ENCODE results near the gene KRTAP10-2. TPM values are rescaled to one million over a fixed set of nuclear protein-coding genes. Genes with fewer than 3 reads are reported as not detected.
"Not testable (repeated sequence)": the region's sequence is repeated elsewhere in the genome, so short reads cannot be mapped to it uniquely, and the experiment has no call there.

The KRTAP10-2 gene
- total RNA-seq (2022): not detected in 2 replicates
- Bru-seq, nascent RNA: not detected
- BruChase-seq, experiment 1, labeled RNA remaining after a 6-hour chase: not detected
- not detected for BruChase-seq, experiment 2, labeled RNA remaining after a 2-hour chase
- long read RNA-seq: 0 reads

DNA sequence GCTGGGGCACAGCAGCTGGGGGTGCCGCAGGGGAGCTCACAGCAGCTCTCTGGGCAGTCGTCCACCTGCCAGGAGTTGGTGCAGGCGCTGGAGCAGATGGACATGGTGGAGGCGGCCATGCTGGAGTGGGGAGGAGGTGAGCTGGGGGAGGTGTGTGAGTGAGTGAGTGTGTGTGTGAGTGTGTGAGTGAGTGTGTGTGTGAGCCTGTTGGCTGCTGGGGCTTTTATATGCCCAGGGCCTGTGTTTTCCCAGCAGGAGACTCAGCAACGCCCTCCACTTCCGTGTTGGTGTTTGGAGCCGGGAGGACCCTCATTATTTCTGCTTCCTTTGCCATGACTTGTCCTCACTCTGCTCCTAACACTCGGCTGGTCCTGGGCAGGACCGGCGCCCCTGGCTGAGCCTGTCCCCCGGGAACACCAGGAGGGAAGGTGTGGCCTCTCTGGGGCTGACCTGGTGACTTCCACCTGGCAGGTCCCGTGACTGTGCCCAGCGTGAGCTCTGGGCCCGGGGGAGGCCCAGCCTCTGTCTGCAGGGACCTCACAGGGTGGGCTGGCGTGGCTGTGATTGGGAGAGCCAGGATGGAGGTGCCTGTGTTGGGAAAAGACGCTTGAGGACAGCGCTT, at the start of gene KRTAP10-2:
KRTAP10-2 (minus strand) TSS at position 166 of the 622 bp plus-strand sequence; CDS start at position 119, 47 bp downstream.
- BruUV-seq (replicated peaks): no TSS peak
- Mint-ChIP-seq H3K27ac (ENCODE audit: low read depth, unreplicated experiment) (no peak within 1 kb of the TSS), H3K36me3 (ENCODE audit: insufficient read depth, unreplicated experiment) (no peaks in the 10 kb centered on the region), H3K4me1 (ENCODE audit: insufficient read depth, unreplicated experiment) (peaks cover 15% of the 10 kb centered on the region), H3K27me3 (ENCODE audit: insufficient read depth, unreplicated experiment) (peaks cover 61% of the 10 kb centered on the region), H3K9me3 (ENCODE audit: unreplicated experiment) (peaks cover 20% of the 10 kb centered on the region), H3K4me3 (ENCODE audit: unreplicated experiment) (no peak within 1 kb of the TSS)
- TF ChIP-seq, protein P1, sequence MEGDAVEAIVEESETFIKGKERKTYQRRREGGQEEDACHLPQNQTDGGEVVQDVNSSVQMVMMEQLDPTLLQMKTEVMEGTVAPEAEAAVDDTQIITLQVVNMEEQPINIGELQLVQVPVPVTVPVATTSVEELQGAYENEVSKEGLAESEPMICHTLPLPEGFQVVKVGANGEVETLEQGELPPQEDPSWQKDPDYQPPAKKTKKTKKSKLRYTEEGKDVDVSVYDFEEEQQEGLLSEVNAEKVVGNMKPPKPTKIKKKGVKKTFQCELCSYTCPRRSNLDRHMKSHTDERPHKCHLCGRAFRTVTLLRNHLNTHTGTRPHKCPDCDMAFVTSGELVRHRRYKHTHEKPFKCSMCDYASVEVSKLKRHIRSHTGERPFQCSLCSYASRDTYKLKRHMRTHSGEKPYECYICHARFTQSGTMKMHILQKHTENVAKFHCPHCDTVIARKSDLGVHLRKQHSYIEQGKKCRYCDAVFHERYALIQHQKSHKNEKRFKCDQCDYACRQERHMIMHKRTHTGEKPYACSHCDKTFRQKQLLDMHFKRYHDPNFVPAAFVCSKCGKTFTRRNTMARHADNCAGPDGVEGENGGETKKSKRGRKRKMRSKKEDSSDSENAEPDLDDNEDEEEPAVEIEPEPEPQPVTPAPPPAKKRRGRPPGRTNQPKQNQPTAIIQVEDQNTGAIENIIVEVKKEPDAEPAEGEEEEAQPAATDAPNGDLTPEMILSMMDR (IDR thresholded peaks at IDR 0.05; ENCODE audit: unreplicated experiment): no peak
- intact Hi-C loops (cut with micrococcal nuclease): no loop called here
- DNase-seq (ENCODE audit: unreplicated experiment): no peak
- CTCF ChIA-PET: interaction anchor here (0.7 to 1.8 kb wide), 2 partner anchors 190 to 655 kb away, joined by 3 to 4 read pairs; no protein-coding TSS in a partner anchor
- POLR2A ChIA-PET: no interaction called here

DNA sequence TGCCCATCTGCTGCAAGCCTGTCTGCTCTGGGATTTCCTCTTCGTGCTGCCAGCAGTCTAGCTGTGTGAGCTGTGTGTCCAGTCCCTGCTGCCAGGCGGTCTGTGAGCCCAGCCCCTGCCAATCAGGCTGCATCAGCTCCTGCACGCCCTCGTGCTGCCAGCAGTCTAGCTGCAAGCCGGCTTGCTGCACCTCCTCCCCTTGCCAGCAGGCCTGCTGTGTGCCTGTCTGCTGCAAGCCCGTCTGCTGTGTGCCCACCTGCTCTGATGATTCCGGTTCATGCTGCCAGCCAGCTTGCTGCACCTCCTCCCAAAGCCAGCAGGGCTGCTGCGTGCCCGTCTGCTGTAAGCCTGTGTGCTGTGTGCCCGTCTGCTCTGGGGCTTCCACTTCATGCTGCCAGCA, 49.8 kb upstream of the KRTAP10-2 start:
- Mint-ChIP-seq H3K9me3 (ENCODE audit: unreplicated experiment) (peaks cover 14% of the 10 kb centered on the region), H3K27me3 (ENCODE audit: insufficient read depth, unreplicated experiment) (peaks cover 52% of the 10 kb centered on the region)
- POLR2A ChIA-PET; BruUV-seq (replicated peaks); H3K4me1 Mint-ChIP-seq (ENCODE audit: insufficient read depth, unreplicated experiment); H3K4me3 Mint-ChIP-seq (ENCODE audit: unreplicated experiment); H3K36me3 Mint-ChIP-seq (ENCODE audit: insufficient read depth, unreplicated experiment); H3K27ac Mint-ChIP-seq (ENCODE audit: low read depth, unreplicated experiment); intact Hi-C loops (cut with micrococcal nuclease); DNase-seq (ENCODE audit: unreplicated experiment): not testable (repeated sequence)
- CTCF ChIA-PET: interaction anchor here (0.7 to 1.1 kb wide), 2 partner anchors 28 to 141 kb away, joined by 3 to 4 read pairs; no protein-coding TSS in a partner anchor

- H3K36me3 Mint-ChIP-seq (ENCODE audit: insufficient read depth, unreplicated experiment); intact Hi-C loops (cut with micrococcal nuclease); H3K4me3 Mint-ChIP-seq (ENCODE audit: unreplicated experiment); BruUV-seq (replicated peaks); POLR2A ChIA-PET; DNase-seq (ENCODE audit: unreplicated experiment); H3K4me1 Mint-ChIP-seq (ENCODE audit: insufficient read depth, unreplicated experiment); H3K27ac Mint-ChIP-seq (ENCODE audit: low read depth, unreplicated experiment): not testable (repeated sequence)
- Mint-ChIP-seq H3K27me3 (ENCODE audit: insufficient read depth, unreplicated experiment) (peaks cover 45% of the 10 kb centered on the region), H3K9me3 (ENCODE audit: unreplicated experiment) (peaks cover 14% of the 10 kb centered on the region)
- CTCF ChIA-PET: interaction anchor here (0.7 kb wide), 1 partner anchor 27 kb away, joined by 4 read pairs; no protein-coding TSS in a partner anchor
Observed at GRCh38 chr21:44600118-44600978, 49.0 kb upstream of the KRTAP10-2 start, which contains the start of gene KRTAP10-7. TSS of gene KRTAP10-7 (plus strand) at chr21:44600597. CDS start at chr21:44600622, 25 bp downstream.

DNA sequence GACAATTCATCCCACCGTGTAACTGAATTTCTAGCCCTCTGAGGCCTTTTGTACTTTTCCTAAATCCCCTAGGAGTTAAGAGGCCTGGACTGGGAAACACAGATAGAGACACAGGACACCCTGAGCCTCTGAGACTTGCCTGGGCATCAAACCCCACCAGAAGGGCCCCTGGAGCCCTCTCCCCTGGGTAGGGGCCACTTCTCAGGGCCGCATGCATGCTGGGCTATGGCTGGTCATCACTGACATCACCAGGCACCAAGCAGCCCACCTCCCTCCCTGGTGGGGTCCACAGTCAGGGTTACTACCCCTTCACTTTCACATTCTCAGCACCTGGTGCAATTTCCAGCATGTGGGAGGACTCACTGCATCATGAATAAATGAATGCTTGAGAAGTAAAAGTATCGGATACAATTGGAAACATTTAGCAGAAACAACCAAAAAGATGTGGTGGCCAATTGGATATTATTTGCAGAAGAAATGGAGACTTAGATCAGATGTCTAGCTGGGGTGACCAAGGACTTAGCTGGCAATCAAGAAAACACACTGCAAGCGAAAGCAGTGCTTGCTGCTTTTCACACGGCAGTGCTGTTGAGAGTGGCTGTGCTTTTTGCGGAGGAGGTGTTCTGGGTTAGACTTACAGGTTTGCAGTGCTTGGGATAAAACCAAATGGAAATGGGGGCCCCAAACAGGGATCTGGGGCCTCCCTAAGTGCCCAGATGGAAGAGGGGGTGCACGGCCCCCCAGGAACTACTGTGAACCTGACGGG, 48.1 kb upstream of the KRTAP10-2 start:
- Mint-ChIP-seq H3K27ac (ENCODE audit: low read depth, unreplicated experiment) (no peak overlapping the region), H3K4me3 (ENCODE audit: unreplicated experiment) (no peak overlapping the region), H3K4me1 (ENCODE audit: insufficient read depth, unreplicated experiment) (peaks cover 6% of the 10 kb centered on the region), H3K9me3 (ENCODE audit: unreplicated experiment) (peaks cover 14% of the 10 kb centered on the region), H3K27me3 (ENCODE audit: insufficient read depth, unreplicated experiment) (peaks cover 36% of the 10 kb centered on the region), H3K36me3 (ENCODE audit: insufficient read depth, unreplicated experiment) (peaks cover 5% of the 10 kb centered on the region)
- TF ChIP-seq, protein P1 (IDR thresholded peaks at IDR 0.05; ENCODE audit: unreplicated experiment): no peak
- intact Hi-C loops (cut with micrococcal nuclease): no loop called here
- BruUV-seq (replicated peaks): no TSS peak
- no peak for DNase-seq (ENCODE audit: unreplicated experiment)
- CTCF ChIA-PET: no interaction called here
- POLR2A ChIA-PET: no interaction called here
